GM19099 (cell line): ENCODE results near the gene MAD1L1.

Experiments used
- POLR2A ChIP-seq: IDR thresholded peaks from 3 replicates; pipeline ENCODE4 v1.6.1; 2011; ENCODE audit warnings: low read depth; ENCODE audit not compliant: insufficient read length; ENCODE audit errors: extremely low read depth

Gene MAD1L1

GRCh38 chr7:1952169-1952760 lies 280.5 kb downstream of the MAD1L1 start:
- no peak for TF ChIP-seq POLR2A

GRCh38 chr7:1951600-1951999 lies 281.1 kb downstream of the MAD1L1 start:
- TF ChIP-seq POLR2A: no peak

- TF ChIP-seq POLR2A: no peak
Observed at GRCh38 chr7:1951159-1951536, 281.6 kb downstream of the MAD1L1 start.

DNA sequence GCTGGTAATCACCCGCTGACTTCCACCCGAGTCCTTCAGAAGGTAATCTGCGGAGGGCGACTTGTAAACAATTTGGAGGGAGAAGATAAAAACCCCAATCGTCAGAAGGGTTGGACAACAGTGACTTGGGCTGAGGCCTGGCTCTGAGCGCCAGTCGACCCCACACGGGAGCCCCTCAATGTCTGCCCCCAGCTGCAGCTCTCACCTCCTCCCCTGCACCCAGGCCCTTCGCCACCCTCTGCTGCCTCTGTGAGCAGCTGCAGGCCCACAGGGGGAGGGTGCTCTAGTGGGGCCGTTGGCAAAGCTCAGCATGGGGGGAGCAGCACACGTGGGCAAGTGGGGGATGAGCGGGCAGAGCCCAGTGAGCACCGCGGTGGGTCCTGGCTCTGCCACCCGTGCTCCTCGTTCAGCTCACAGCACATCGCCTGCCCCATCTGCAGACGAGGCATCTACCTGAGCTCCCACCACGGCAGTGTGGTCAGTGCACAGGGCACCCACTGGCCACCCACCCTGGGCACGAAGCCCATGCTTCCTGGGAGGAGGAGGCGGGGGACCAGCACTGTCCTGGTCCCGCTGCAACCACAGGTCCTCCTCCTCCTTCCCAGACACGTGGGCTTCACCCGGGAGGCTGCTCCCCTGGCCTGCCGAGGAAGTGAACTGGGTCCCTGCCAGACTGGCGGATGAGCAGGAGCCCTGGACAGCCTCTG lies 282.1 kb downstream of the MAD1L1 start:
- no peak for TF ChIP-seq POLR2A

GRCh38 chr7:1950066-1950451 lies 282.7 kb downstream of the MAD1L1 start:
- TF ChIP-seq POLR2A: no peak

DNA sequence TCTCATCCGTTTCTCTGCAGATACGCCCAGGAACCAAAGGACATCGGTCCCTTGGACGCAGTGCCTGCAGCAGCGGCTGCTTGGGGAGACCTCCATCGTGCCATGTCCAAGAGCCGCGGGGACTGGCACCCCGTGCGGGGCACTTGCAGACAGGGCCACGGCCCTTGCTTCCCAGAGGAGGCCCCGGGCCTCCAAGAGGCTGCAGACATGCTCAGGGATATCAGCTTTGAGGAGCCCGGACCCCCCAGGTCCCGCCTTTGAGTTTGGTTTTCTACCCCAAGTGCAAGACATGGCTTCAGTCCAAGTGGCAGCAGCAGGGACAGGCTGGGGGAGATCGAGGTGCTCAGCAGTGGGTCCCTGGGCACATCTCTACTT lies 283.1 kb downstream of the MAD1L1 start:
- TF ChIP-seq POLR2A: no peak

DNA sequence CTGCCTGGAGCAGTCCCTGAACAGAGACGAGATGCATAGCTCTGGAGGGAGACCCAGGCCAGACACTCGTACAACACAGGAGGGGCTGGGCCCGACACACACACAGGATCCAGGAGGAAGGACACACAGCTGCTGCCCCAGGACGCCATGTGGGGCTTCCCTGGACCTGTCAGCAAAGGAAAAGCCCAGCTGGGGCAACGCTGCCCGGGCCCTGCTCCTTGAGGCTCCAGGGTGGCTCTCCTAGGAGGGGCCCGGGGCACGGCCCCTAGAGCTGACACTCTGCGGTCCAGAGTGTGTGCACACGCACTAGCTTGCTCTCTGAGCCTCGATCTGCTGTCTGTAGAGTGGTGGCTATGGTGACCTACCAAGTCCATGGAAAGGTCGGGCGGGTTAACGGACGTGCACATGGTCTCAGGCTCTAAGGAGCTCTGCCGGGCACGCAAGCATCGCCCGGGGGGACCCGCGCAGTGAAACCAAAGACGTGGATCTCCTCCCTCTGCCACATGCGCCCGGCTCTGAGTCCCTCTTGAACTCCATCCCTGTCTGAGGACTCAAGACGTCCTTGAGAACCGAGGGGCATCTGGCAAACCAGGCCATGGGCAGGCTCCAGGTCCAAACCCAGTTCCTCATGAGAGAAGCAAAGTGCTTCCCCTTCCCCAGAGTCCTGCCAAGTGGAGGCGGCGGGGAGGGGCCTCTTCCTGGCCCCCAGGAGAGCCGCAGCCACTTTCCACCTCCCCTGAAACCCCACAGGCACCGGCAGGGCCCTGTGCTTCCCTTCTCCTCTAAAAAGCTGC lies 283.7 kb downstream of the MAD1L1 start:
- no peak for TF ChIP-seq POLR2A

DNA sequence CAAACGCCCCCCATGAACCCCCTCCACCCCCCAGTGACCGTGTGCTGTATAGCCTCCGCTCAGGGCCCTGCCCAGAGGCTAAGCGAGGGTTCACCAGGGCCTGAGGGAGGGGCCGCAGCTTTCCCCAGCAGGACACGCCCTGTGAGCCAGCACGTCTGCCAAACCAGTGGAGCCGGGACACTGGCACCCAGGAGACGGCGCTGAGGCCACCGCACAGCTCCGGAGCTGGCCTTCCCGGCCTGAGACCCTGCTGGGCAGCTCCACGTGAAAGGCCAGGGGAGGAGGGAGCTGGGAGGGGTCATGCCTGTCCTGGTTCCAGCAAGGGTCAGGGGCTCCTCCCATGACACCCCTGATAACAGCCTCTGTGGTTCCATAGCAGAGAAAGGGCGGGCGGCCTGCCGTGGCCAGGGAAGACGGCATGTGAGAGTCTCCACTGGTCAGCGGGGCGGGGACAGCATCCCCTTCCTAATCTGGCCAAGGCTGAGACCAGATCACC lies 284.4 kb downstream of the MAD1L1 start:
- TF ChIP-seq POLR2A: no peak

GRCh38 chr7:1947586-1948217 lies 285.0 kb downstream of the MAD1L1 start:
- no peak for TF ChIP-seq POLR2A

GRCh38 chr7:1946773-1947450 lies 285.8 kb downstream of the MAD1L1 start:
- TF ChIP-seq POLR2A: no peak

GRCh38 chr7:1946025-1946772 lies 286.5 kb downstream of the MAD1L1 start:
- TF ChIP-seq POLR2A: no peak

DNA sequence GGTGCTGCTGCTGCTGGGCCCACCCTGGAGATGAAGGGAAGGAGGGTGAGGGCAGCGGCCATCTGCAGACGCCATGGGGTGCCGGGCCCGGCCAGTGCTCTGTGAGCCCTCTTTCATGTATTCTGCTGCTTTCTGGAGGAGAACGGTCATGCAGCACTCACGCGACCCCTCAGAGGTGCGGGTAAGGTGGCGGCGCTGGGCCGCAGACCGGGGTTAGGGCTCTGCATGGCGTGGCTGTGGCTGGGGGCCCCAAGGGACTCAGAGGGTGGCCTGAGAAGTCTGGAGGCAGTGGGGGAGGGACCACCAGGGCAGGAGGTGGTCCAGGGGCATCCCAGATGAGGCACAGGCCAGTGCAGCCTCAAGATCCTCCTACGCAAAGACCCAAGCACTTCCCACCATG lies 287.2 kb downstream of the MAD1L1 start:
- TF ChIP-seq POLR2A: no peak

- TF ChIP-seq POLR2A: no peak
Observed at GRCh38 chr7:1944619-1945210, 288.0 kb downstream of the MAD1L1 start.
